NOMO-1 treated with DMSO at 0.1 percent for 48 hours (cell line): ENCODE measurements around the gene CXXC5.

Experiments
- DNase-seq: peaks from one replicate; lab custom pipeline; 2025; ENCODE audit not compliant: unreplicated experiment; lab: John Stamatoyannopoulos, UW

Gene CXXC5

GRCh38 chr5:139690803-139691629, 42.9 kb downstream of the CXXC5 start:
- no peak for DNase-seq

GRCh38 chr5:139692148-139692547, 44.0 kb downstream of the CXXC5 start:
- no peak for DNase-seq

GRCh38 chr5:139692679-139693308, 44.6 kb downstream of the CXXC5 start:
- no peak for DNase-seq

- no peak for DNase-seq
These were observed 45.7 kb downstream of the CXXC5 start for GRCh38 chr5:139693676-139694364.

- no peak for DNase-seq
These were observed 46.5 kb downstream of the CXXC5 start for GRCh38 chr5:139694556-139695177.

- no peak for DNase-seq
These were observed 47.0 kb downstream of the CXXC5 start for GRCh38 chr5:139695178-139695573.

- DNase-seq, result no peak
These were observed 48.2 kb downstream of the CXXC5 start for GRCh38 chr5:139696167-139696893.

GRCh38 chr5:139696894-139697658, 48.9 kb downstream of the CXXC5 start:
- no peak for DNase-seq

- no peak for DNase-seq
These were observed 50.5 kb downstream of the CXXC5 start for GRCh38 chr5:139698490-139699146.

- DNase-seq, result no peak
These were observed 51.2 kb downstream of the CXXC5 start for GRCh38 chr5:139699351-139699750.

- no peak for DNase-seq
These were observed 52.5 kb downstream of the CXXC5 start for GRCh38 chr5:139700711-139701055.

GRCh38 chr5:139701056-139701741, 53.0 kb downstream of the CXXC5 start:
- DNase-seq, result no peak

- no peak for DNase-seq
These were observed 54.4 kb downstream of the CXXC5 start for GRCh38 chr5:139702548-139702947.

- DNase-seq, result no peak
These were observed 56.6 kb downstream of the CXXC5 start for GRCh38 chr5:139704748-139705147.

GRCh38 chr5:139705191-139705590, 57.0 kb downstream of the CXXC5 start:
- DNase-seq, result no peak

GRCh38 chr5:139705655-139706587, 57.8 kb downstream of the CXXC5 start:
- no peak for DNase-seq

GRCh38 chr5:139707445-139708003, 59.4 kb downstream of the CXXC5 start:
- no peak for DNase-seq

GRCh38 chr5:139708434-139708861, 60.3 kb downstream of the CXXC5 start:
- DNase-seq, result no peak
